Lower lobe of right lung (tissue), 2 donors: ENCODE results near the gene B4GALNT3. TPM values are rescaled to one million over a fixed set of nuclear protein-coding genes. Genes with fewer than 3 reads are reported as not detected.

Source experiments
- ATAC-seq, 2 donors: fragments of 200-7000 bp; cut with Tn5 transposase; one replicate each; pipeline ENCODE4 v1.9.1; 2020 to 2022; ENCODE audit warnings: mild to moderate bottlenecking in 2 of 2, moderate library complexity in 2 of 2
- DNase-seq: peaks from one replicate; pipeline ENCODE4 v3.0.0-alpha.2; 2020
- H3K27ac ChIP-seq: fragments of 200-600 bp; one replicate; pipeline ENCODE4 v1.8.0; 2022
- H3K27me3 ChIP-seq: fragments of 200-600 bp; one replicate; pipeline ENCODE4 v1.8.0; 2022; ENCODE audit warnings: low read depth
- H3K36me3 ChIP-seq: fragments of 200-600 bp; one replicate; pipeline ENCODE4 v1.8.0; 2022; ENCODE audit warnings: mild to moderate bottlenecking
- H3K4me1 ChIP-seq: fragments of 200-600 bp; one replicate; pipeline ENCODE4 v1.8.0; 2022
- H3K4me3 ChIP-seq: fragments of 200-600 bp; one replicate; pipeline ENCODE4 v1.8.0; 2022; ENCODE audit warnings: mild to moderate bottlenecking
- H3K9me3 ChIP-seq: fragments of 200-600 bp; one replicate; pipeline ENCODE4 v1.8.0; 2022
- intact Hi-C: fragments of 100-400 bp; cut with DNase I; formaldehyde crosslinking; loops from one replicate; pipeline ENCODE4 v1.11.0; 2022
- total RNA-seq: library from RNA; stranded (reverse); fragmentation: NEBNext Ultra II Directional; extraction: Animal tissue kit (Norgen Biotek cat#: 25700); gene quantifications from one replicate; pipeline ENCODE4 v1.2.1, GENCODE V29; 2021
- TF ChIP-seq, protein P1 (sequence below): fragments of 200-600 bp; IDR thresholded peaks from one replicate; pipeline ENCODE4 v1.8.0; 2022; ENCODE audit warnings: antibody characterized with exemption, mild to moderate bottlenecking
- donor health status: DM: no; HTN: yes; CAD: no; lungs with severe emphysema.

B4GALNT3 gene
- total RNA-seq, 1 donor from 2014 or later = 20.6 TPM

GRCh38 chr12:612886-613285 is 153.1 kb downstream of the B4GALNT3 start:
- H3K27me3 ChIP-seq = no peaks in the 10 kb centered on the region
- H3K4me1 ChIP-seq = peaks cover 74% of the 10 kb centered on the region
- H3K4me3 ChIP-seq = no peak overlapping the region
- H3K9me3 ChIP-seq = no peaks in the 10 kb centered on the region
- H3K27ac ChIP-seq = no peak overlapping the region
- H3K36me3 ChIP-seq = no peaks in the 10 kb centered on the region
- ATAC-seq = no peak
- intact Hi-C loops = no loop called here
- no peak for DNase-seq
- TF ChIP-seq, protein P1, sequence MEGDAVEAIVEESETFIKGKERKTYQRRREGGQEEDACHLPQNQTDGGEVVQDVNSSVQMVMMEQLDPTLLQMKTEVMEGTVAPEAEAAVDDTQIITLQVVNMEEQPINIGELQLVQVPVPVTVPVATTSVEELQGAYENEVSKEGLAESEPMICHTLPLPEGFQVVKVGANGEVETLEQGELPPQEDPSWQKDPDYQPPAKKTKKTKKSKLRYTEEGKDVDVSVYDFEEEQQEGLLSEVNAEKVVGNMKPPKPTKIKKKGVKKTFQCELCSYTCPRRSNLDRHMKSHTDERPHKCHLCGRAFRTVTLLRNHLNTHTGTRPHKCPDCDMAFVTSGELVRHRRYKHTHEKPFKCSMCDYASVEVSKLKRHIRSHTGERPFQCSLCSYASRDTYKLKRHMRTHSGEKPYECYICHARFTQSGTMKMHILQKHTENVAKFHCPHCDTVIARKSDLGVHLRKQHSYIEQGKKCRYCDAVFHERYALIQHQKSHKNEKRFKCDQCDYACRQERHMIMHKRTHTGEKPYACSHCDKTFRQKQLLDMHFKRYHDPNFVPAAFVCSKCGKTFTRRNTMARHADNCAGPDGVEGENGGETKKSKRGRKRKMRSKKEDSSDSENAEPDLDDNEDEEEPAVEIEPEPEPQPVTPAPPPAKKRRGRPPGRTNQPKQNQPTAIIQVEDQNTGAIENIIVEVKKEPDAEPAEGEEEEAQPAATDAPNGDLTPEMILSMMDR = no peak

Other genes starting within 250 kb of the B4GALNT3 start
- gene SLC6A12, start 245.8 kb upstream of the B4GALNT3 start, total RNA-seq = 14.2 TPM
- gene SLC6A13, start 197.1 kb upstream of the B4GALNT3 start, total RNA-seq = 5.0 TPM
- gene KDM5A, start 70.6 kb upstream of the B4GALNT3 start, total RNA-seq = 74.2 TPM
- gene CCDC77, start 58.3 kb upstream of the B4GALNT3 start, total RNA-seq = 7.4 TPM
- 18.1 TPM for gene NINJ2, start 203.5 kb downstream of the B4GALNT3 start, total RNA-seq